Measurements from ENCODE around the gene TP53BP1.

The TP53BP1 gene

GRCh38 chr15:43528542-43529007 lies 35.6 kb upstream of the TP53BP1 start (continued):
- TF ChIP-seq TSHZ2 (CRISPR knock-in tag; IDR thresholded peaks at IDR 0.05): no peak
- no peak for TF ChIP-seq TCF4 (CRISPR knock-in tag; IDR thresholded peaks at IDR 0.05; ENCODE audit: borderline replicate concordance)
- TF ChIP-seq ESRRG (CRISPR knock-in tag; IDR thresholded peaks at IDR 0.05): no peak
- no peak for TF ChIP-seq BACH2 (CRISPR knock-in tag; IDR thresholded peaks at IDR 0.05; ENCODE audit: borderline replicate concordance)

- no peak for ATAC-seq
- no peak for TF ChIP-seq ZNF70 (CRISPR knock-in tag; IDR thresholded peaks at IDR 0.05)
These were observed 35.0 kb upstream of the TP53BP1 start for GRCh38 chr15:43527802-43528541.

GRCh38 chr15:43527016-43527801 lies 34.3 kb upstream of the TP53BP1 start:
- TF ChIP-seq PATZ1 (CRISPR knock-in tag; IDR thresholded peaks at IDR 0.05; ENCODE audit: borderline replicate concordance): no peak
- TF ChIP-seq RARB (CRISPR knock-in tag; IDR thresholded peaks at IDR 0.05): no peak
- TF ChIP-seq ESRRG (CRISPR knock-in tag; IDR thresholded peaks at IDR 0.05): no peak
- TF ChIP-seq CSDC2 (CRISPR knock-in tag; IDR thresholded peaks at IDR 0.05): no peak
- no peak for TF ChIP-seq ZNF8 (CRISPR knock-in tag; IDR thresholded peaks at IDR 0.05)
- TF ChIP-seq ZFP3 (CRISPR knock-in tag; IDR thresholded peaks at IDR 0.05): no peak
- no peak for TF ChIP-seq ZNF565 (CRISPR knock-in tag; conservative IDR thresholded peaks at IDR 0.05; ENCODE audit: low read depth)
- no peak for TF ChIP-seq SNAI2 (CRISPR knock-in tag; IDR thresholded peaks at IDR 0.05)
- no peak for TF ChIP-seq TOX (CRISPR knock-in tag; IDR thresholded peaks at IDR 0.05; ENCODE audit: borderline replicate concordance)
- no peak for TF ChIP-seq ZC3H10 (CRISPR knock-in tag; IDR thresholded peaks at IDR 0.05)
- TF ChIP-seq CSRNP3 (CRISPR knock-in tag; IDR thresholded peaks at IDR 0.05): no peak
- no peak for TF ChIP-seq CREB5 (CRISPR knock-in tag; IDR thresholded peaks at IDR 0.05; ENCODE audit: low read depth)
- TF ChIP-seq OSR1 (CRISPR knock-in tag; IDR thresholded peaks at IDR 0.05): no peak
- TF ChIP-seq POU6F1 (CRISPR knock-in tag; IDR thresholded peaks at IDR 0.05; ENCODE audit: borderline replicate concordance, low read depth): no peak
- TF ChIP-seq GLIS3 (CRISPR knock-in tag; IDR thresholded peaks at IDR 0.05): no peak
- TF ChIP-seq ISL1 (CRISPR knock-in tag; IDR thresholded peaks at IDR 0.05): no peak
- TF ChIP-seq TSHZ2 (CRISPR knock-in tag; IDR thresholded peaks at IDR 0.05): no peak

More at GRCh38 chr15:43527016-43527801, 34.3 kb upstream of the TP53BP1 start:
- ATAC-seq: no peak
